BJ (cell line): Measurements from ENCODE around the gene SUN1. TPM values are rescaled to one million over a fixed set of nuclear protein-coding genes. Genes with fewer than 3 reads are reported as not detected.
"Not testable (repeated sequence)": the region's sequence is repeated elsewhere in the genome, so short reads cannot be mapped to it uniquely, and the experiment has no call there.

Experiments
- CTCF ChIA-PET: fragments of 350-600 bp; formaldehyde crosslinking; extraction: SDS; loops from one replicate; lab custom pipeline; 2021; ENCODE audit warnings: antibody characterized with exemption, inconsistent platforms; lab: Yijun Ruan, JAX
- POLR2A ChIA-PET: fragments of 300-600 bp; sonication (Branson Sonifier 250); formaldehyde crosslinking; extraction: SDS; loops from one replicate; lab custom pipeline; 2021; ENCODE audit warnings: antibody characterized with exemption; lab: Charles Lee
- DNase-seq: peaks from one replicate; pipeline ENCODE4 v3.0.0-alpha.2; 2011; ENCODE audit warnings: low read depth
- H3K27me3 ChIP-seq: 2 replicates; pipeline ENCODE4 v1.6.0; 2011; ENCODE audit warnings: low read length; ENCODE audit not compliant: control insufficient read depth, insufficient read depth
- H3K36me3 ChIP-seq: 2 replicates; pipeline ENCODE4 v1.5.1; 2011; ENCODE audit warnings: low read length; ENCODE audit not compliant: control insufficient read depth, insufficient read depth
- H3K4me3 ChIP-seq: 2 replicates; pipeline ENCODE4 v1.5.1; 2011; ENCODE audit warnings: low read depth, mild to moderate bottlenecking, control low read depth, low read length
- polyA plus RNA-seq: library from polyadenylated mRNA; depleted of rRNA; stranded (reverse); fragments of >200 nt; gene quantifications from 2 replicates; pipeline ENCODE4 v1.2.3, GENCODE V29; 2011
- TF ChIP-seq, protein P1 (sequence below): IDR thresholded peaks from 2 replicates; pipeline ENCODE4 v1.5.1; 2011; ENCODE audit warnings: low read depth, mild to moderate bottlenecking, control low read depth, inconsistent platforms, low read length, moderate library complexity; ENCODE audit not compliant: insufficient read depth

SUN1 gene
- polyA plus RNA-seq, 1 experiment, result 222 TPM

DNA sequence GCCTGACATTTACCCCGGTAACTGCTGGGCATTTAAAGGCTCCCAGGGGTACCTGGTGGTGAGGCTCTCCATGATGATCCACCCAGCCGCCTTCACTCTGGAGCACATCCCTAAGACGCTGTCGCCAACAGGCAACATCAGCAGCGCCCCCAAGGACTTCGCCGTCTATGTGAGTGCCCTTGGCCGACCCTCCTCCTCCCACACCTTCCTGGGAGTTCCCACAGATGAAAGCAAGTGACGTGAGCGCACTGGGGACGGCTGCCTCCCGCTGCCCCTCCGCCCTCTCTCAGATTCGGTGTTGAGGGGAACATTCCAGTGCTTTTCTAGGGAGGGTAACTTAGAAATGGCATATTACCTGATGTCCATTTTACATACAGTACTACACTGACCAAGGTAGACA lies 37.1 kb downstream of the SUN1 start:
- Histone ChIP-seq H3K4me3 (no peak overlapping the region), H3K27me3 (no peaks in the 10 kb centered on the region), H3K36me3 (peaks cover 15% of the 10 kb centered on the region)
- ChIA-PET POLR2A (no interaction called here), CTCF (interaction anchor here (0.9 to 5.6 kb wide), 2 partner anchors 80 to 547 kb away, joined by 4 to 80 read pairs; no protein-coding TSS in a partner anchor)
- no peak for DNase-seq
- TF ChIP-seq, protein P1, sequence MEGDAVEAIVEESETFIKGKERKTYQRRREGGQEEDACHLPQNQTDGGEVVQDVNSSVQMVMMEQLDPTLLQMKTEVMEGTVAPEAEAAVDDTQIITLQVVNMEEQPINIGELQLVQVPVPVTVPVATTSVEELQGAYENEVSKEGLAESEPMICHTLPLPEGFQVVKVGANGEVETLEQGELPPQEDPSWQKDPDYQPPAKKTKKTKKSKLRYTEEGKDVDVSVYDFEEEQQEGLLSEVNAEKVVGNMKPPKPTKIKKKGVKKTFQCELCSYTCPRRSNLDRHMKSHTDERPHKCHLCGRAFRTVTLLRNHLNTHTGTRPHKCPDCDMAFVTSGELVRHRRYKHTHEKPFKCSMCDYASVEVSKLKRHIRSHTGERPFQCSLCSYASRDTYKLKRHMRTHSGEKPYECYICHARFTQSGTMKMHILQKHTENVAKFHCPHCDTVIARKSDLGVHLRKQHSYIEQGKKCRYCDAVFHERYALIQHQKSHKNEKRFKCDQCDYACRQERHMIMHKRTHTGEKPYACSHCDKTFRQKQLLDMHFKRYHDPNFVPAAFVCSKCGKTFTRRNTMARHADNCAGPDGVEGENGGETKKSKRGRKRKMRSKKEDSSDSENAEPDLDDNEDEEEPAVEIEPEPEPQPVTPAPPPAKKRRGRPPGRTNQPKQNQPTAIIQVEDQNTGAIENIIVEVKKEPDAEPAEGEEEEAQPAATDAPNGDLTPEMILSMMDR, result no peak

DNA sequence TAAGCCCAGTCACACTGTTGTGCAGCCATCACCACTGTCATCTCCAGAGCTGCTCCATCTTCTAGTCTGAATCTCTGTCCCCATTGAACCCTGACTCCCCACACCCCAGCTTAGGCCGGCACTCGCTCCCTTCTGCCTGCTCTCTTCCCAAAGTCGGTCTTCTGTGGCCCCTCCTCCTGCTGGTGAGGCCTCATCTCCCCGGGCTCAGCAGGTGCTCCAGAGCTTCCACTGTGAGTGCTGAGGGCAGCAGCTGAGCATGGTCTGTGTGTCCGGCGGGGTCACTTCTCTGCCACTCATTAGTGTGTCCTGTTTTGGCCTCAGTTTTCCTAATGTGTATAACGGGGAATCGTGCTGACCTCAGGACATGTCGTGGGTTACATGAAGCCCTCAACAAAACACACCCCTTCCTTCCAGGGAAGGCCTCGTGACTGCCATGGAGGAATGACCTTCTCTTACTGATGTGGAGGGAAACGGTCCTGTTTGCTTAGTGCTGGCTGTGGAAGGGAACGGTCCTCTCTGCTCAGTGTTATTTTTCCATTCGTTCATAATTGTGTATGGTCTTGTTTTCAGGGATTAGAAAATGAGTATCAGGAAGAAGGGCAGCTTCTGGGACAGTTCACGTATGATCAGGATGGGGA lies 39.7 kb downstream of the SUN1 start:
- ChIA-PET CTCF (interaction anchor here (1.0 to 5.6 kb wide), 7 partner anchors 12 to 93 kb away, joined by 3 to 80 read pairs (median 8); no protein-coding TSS in a partner anchor), POLR2A (no interaction called here)
- DNase-seq, result no peak
- Histone ChIP-seq H3K4me3 (no peak overlapping the region), H3K27me3 (no peaks in the 10 kb centered on the region), H3K36me3 (peaks cover 12% of the 10 kb centered on the region)
- TF ChIP-seq, protein P1, result no peak

DNA sequence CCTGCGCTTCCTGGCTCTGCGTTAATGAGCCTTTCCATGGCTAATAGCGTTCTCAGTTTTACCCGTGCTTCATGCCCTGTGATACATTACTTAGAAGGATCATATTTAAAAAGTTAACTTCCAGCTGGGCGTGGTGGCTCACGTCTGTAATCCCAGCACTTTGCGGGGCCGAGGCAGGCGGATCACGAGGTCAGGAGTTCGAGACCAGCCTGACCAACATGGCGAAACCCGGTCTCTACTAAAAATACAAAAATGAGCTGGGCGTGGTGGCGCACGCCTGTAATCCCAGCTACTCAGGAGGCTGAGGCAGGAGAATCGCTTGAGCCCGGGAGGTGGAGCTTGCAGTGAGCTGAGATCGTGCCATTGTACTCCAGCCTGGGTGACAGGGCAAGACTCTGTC lies 40.4 kb downstream of the SUN1 start:
- H3K4me3 ChIP-seq, DNase-seq, POLR2A ChIA-PET, H3K27me3 ChIP-seq: not testable (repeated sequence)
- CTCF ChIA-PET, result interaction anchor here (1.0 to 5.6 kb wide), 11 partner anchors 13 to 99 kb away, joined by 3 to 80 read pairs (median 7); no protein-coding TSS in a partner anchor
- peaks cover 10% of the 10 kb centered on the region for H3K36me3 ChIP-seq

DNA sequence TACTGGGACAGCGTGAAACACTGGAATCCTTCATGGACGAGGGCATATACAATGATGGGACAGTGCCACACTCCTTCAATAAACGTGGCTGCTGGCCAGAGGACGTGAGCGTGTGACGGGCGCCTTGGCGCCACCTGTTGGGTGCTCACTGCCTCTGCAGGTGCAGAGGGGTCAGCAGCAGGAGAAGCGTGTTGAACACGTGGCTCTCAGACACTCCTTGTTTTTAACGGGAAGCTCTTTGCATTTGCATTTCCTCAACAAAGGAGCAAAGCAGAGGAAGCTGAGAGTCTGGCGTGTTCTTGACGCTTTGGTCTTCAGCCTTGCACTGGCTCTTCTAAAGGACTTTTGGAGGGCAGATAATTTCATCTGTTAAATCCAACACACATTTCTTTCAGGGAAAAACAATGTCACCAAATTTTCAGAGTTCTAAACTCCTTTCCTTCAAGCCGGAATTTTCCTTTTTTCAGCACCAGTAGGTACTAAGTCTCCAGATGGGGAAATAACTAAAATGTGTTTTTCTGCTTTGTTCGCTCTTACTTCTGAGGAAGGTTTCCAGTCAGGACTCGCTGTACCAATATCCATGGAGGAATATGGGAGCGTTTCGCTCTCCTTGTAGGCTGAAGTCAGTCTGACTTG lies 41.2 kb downstream of the SUN1 start:
- Histone ChIP-seq H3K27me3 (no peaks in the 10 kb centered on the region), H3K36me3 (peaks cover 10% of the 10 kb centered on the region), H3K4me3 (no peak overlapping the region)
- TF ChIP-seq, protein P1, result peak; percentile 98
- CTCF ChIA-PET, result interaction anchor here (0.6 to 5.6 kb wide), 17 partner anchors 9 to 586 kb away, joined by 3 to 80 read pairs (median 6); no protein-coding TSS in a partner anchor
- peak; percentile 30 for DNase-seq
- POLR2A ChIA-PET, result interaction anchor here (0.6 kb wide), 1 partner anchor 260 kb away, joined by 4 read pairs; no protein-coding TSS in a partner anchor

DNA sequence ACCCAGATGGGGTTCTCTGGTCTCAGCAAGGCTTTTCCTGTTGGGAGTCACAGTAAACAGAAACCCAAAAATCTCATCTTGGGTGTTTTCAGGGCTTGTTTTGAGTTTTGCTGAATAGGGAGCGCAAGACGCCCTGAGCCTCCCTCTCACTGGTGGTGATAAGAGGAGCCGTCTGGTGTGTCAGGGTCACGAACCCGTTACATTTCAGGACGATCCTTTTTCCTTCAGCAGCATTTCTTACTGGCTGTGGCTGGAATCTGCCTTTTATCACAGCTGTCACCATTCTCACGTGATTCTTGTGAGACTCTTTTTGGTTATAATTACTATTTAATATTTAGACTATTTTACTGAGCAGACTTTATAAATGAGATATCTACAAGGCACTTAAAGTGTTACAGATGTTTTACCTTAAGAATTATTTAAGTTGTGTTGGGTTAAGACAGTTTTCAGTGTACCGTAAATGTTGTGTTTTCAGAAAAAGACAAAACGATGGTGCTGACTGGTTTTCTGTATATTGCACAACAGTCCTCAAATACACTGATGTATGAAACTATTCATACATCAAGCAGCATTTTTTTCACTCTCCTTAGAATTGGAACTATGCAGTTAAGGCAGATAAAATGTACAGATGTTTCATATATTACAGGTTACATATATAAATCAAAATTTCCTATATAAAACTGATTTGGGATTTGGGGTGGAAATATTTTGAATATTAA lies 41.9 kb downstream of the SUN1 start:
- H3K36me3 ChIP-seq, result peaks cover 10% of the 10 kb centered on the region
- no peaks in the 10 kb centered on the region for H3K27me3 ChIP-seq
- CTCF ChIA-PET, result interaction anchor here (0.6 to 5.6 kb wide), 18 partner anchors 10 to 587 kb away, joined by 3 to 80 read pairs (median 6); no protein-coding TSS in a partner anchor
- H3K4me3 ChIP-seq, result no peak overlapping the region
- TF ChIP-seq, protein P1, result no peak
- POLR2A ChIA-PET, result interaction anchor here (0.6 kb wide), 1 partner anchor 260 kb away, joined by 4 read pairs; no protein-coding TSS in a partner anchor
- no peak for DNase-seq
